SK-N-SH treated with all-trans-retinoic acid at 6 μM for 48 hours (cell line): ENCODE measurements around the gene PSD2.

Experiments used
- ATAC-seq: fragments of 200-7000 bp; cut with Tn5 transposase; 3 replicates; pipeline ENCODE4 v1.9.1; 2020; ENCODE audit warnings: mild to moderate bottlenecking, moderate library complexity
- ARNTL ChIP-seq: fragments of 450-650 bp; formaldehyde crosslinking; IDR thresholded peaks from 2 replicates; pipeline ENCODE4 v1.5.0; 2020; ENCODE audit warnings: low read depth, mild to moderate bottlenecking, moderate library complexity, borderline replicate concordance
- BACH2 ChIP-seq: fragments of 250-450 bp; sonication (Bioruptor Pico); IDR thresholded peaks from 2 replicates; pipeline ENCODE4 v1.9.0; 2021; ENCODE audit warnings: mild to moderate bottlenecking, borderline replicate concordance
- CSDC2 ChIP-seq: fragments of 250-450 bp; sonication (Bioruptor Pico); IDR thresholded peaks from 2 replicates; pipeline ENCODE4 v1.5.0; 2020; ENCODE audit warnings: mild to moderate bottlenecking, moderate library complexity
- ESRRG ChIP-seq: fragments of 250-450 bp; sonication (Bioruptor Pico); IDR thresholded peaks from 2 replicates; pipeline ENCODE4 v1.6.1; 2021; ENCODE audit warnings: mild to moderate bottlenecking
- GLIS3 ChIP-seq: fragments of 250-450 bp; sonication (Bioruptor Pico); IDR thresholded peaks from 2 replicates; pipeline ENCODE4 v1.5.0; 2020; ENCODE audit warnings: mild to moderate bottlenecking, moderate library complexity
- ISL1 ChIP-seq: fragments of 250-450 bp; sonication (Bioruptor Pico); IDR thresholded peaks from 2 replicates; pipeline ENCODE4 v2.1.2; 2022; ENCODE audit warnings: mild to moderate bottlenecking, moderate library complexity
- OSR1 ChIP-seq: fragments of 250-450 bp; sonication (Bioruptor Pico); IDR thresholded peaks from 2 replicates; pipeline ENCODE4 v1.8.0; 2022; ENCODE audit warnings: moderate library complexity, mild to moderate bottlenecking, inconsistent platforms
- PPARA ChIP-seq: fragments of 250-450 bp; sonication (Bioruptor Pico); IDR thresholded peaks from 2 replicates; pipeline ENCODE4 v1.5.0; 2020; ENCODE audit warnings: mild to moderate bottlenecking, borderline replicate concordance
- RARB ChIP-seq: fragments of 250-450 bp; sonication (Bioruptor Pico); IDR thresholded peaks from 2 replicates; pipeline ENCODE4 v1.8.0; 2021; ENCODE audit warnings: mild to moderate bottlenecking, moderate library complexity
- TCF4 ChIP-seq: fragments of 250-450 bp; sonication (Bioruptor Pico); IDR thresholded peaks from 2 replicates; pipeline ENCODE4 v1.8.0; 2021; ENCODE audit warnings: mild to moderate bottlenecking, moderate library complexity, borderline replicate concordance
- TOX ChIP-seq: fragments of 250-450 bp; sonication (Bioruptor Pico); IDR thresholded peaks from 2 replicates; pipeline ENCODE4 v1.8.0; 2021; ENCODE audit warnings: mild to moderate bottlenecking, moderate library complexity, borderline replicate concordance
- ZC3H10 ChIP-seq: fragments of 250-450 bp; sonication (Bioruptor Pico); IDR thresholded peaks from 2 replicates; pipeline ENCODE4 v1.5.1; 2021; ENCODE audit warnings: mild to moderate bottlenecking, moderate library complexity
- ZFP3 ChIP-seq: fragments of 250-450 bp; sonication (Bioruptor Pico); IDR thresholded peaks from 2 replicates; pipeline ENCODE4 v1.5.0; 2020; ENCODE audit warnings: mild to moderate bottlenecking, moderate library complexity
- ZFP30 ChIP-seq: fragments of 450-650 bp; formaldehyde crosslinking; IDR thresholded peaks from 2 replicates; pipeline ENCODE4 v1.5.0; 2022; ENCODE audit warnings: mild to moderate bottlenecking, moderate library complexity
- ZNF565 ChIP-seq: fragments of 450-650 bp; formaldehyde crosslinking; conservative IDR thresholded peaks from 2 replicates; pipeline ENCODE4 v1.5.0; 2020; ENCODE audit warnings: low read depth, mild to moderate bottlenecking, moderate library complexity
- ZNF8 ChIP-seq: fragments of 450-650 bp; formaldehyde crosslinking; IDR thresholded peaks from 2 replicates; pipeline ENCODE4 v1.5.0; 2020; ENCODE audit warnings: mild to moderate bottlenecking, moderate library complexity
- TF ChIP-seq, protein P1 (sequence below): fragments of 250-450 bp; sonication (Bioruptor Pico); IDR thresholded peaks from 2 replicates; pipeline ENCODE4 v1.8.0; 2021; ENCODE audit warnings: low read depth, mild to moderate bottlenecking, moderate library complexity, borderline replicate concordance
- TF ChIP-seq, protein P2 (sequence below): fragments of 250-450 bp; sonication (Bioruptor Pico); IDR thresholded peaks from 2 replicates; pipeline ENCODE4 v1.5.1; 2021; ENCODE audit warnings: mild to moderate bottlenecking, moderate library complexity
- TF ChIP-seq, protein P3 (sequence below): fragments of 250-450 bp; sonication (Bioruptor Pico); IDR thresholded peaks from 2 replicates; pipeline ENCODE4 v1.5.0; 2020; ENCODE audit warnings: mild to moderate bottlenecking, moderate library complexity
- TF ChIP-seq, protein P4 (sequence below): fragments of 250-450 bp; sonication (Bioruptor Pico); IDR thresholded peaks from 2 replicates; pipeline ENCODE4 v1.8.0; 2020; ENCODE audit warnings: mild to moderate bottlenecking, moderate library complexity, borderline replicate concordance
- TF ChIP-seq, protein P5 (sequence below): fragments of 250-450 bp; sonication (Bioruptor Pico); IDR thresholded peaks from 2 replicates; pipeline ENCODE4 v1.5.1; 2020; ENCODE audit warnings: low read depth, mild to moderate bottlenecking, moderate library complexity

The PSD2 gene

DNA sequence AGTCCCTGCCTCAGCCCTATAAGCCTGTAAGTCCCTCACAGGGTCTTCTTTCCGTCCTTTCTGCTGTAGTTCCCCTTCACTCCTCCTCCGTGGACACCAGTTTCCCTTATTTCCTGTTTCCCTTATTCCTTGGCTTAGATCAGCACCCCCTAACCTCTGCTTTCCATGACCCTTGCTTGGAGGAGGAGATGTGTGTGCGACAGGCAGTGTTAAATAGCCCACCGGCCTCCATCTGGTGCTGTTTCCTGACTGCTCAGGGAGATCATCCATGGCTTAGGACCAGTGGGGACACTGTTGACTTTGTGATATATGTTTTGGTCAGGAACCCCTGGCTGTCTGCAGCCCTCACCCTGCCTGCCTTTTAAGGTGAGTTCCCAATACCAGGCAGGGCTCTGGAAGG, 34.1 kb upstream of the PSD2 start:
- no peak for ATAC-seq
- TF ChIP-seq PPARA (CRISPR knock-in tag), result no peak
- no peak for TF ChIP-seq RARB (CRISPR knock-in tag)
- TF ChIP-seq, protein P1, sequence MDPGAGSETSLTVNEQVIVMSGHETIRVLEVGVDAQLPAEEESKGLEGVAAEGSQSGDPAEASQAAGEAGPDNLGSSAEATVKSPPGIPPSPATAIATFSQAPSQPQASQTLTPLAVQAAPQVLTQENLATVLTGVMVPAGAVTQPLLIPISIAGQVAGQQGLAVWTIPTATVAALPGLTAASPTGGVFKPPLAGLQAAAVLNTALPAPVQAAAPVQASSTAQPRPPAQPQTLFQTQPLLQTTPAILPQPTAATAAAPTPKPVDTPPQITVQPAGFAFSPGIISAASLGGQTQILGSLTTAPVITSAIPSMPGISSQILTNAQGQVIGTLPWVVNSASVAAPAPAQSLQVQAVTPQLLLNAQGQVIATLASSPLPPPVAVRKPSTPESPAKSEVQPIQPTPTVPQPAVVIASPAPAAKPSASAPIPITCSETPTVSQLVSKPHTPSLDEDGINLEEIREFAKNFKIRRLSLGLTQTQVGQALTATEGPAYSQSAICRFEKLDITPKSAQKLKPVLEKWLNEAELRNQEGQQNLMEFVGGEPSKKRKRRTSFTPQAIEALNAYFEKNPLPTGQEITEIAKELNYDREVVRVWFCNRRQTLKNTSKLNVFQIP, result no peak
- TF ChIP-seq OSR1 (CRISPR knock-in tag), result no peak
- TF ChIP-seq ZNF565 (CRISPR knock-in tag), result no peak
- TF ChIP-seq, protein P2, sequence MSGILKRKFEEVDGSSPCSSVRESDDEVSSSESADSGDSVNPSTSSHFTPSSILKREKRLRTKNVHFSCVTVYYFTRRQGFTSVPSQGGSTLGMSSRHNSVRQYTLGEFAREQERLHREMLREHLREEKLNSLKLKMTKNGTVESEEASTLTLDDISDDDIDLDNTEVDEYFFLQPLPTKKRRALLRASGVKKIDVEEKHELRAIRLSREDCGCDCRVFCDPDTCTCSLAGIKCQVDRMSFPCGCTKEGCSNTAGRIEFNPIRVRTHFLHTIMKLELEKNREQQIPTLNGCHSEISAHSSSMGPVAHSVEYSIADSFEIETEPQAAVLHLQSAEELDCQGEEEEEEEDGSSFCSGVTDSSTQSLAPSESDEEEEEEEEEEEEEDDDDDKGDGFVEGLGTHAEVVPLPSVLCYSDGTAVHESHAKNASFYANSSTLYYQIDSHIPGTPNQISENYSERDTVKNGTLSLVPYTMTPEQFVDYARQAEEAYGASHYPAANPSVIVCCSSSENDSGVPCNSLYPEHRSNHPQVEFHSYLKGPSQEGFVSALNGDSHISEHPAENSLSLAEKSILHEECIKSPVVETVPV, result no peak
- TF ChIP-seq ISL1 (CRISPR knock-in tag), result no peak
- no peak for TF ChIP-seq TOX (CRISPR knock-in tag)
- TF ChIP-seq ZNF8 (CRISPR knock-in tag), result no peak
- no peak for TF ChIP-seq TCF4 (CRISPR knock-in tag)
- TF ChIP-seq, protein P3, sequence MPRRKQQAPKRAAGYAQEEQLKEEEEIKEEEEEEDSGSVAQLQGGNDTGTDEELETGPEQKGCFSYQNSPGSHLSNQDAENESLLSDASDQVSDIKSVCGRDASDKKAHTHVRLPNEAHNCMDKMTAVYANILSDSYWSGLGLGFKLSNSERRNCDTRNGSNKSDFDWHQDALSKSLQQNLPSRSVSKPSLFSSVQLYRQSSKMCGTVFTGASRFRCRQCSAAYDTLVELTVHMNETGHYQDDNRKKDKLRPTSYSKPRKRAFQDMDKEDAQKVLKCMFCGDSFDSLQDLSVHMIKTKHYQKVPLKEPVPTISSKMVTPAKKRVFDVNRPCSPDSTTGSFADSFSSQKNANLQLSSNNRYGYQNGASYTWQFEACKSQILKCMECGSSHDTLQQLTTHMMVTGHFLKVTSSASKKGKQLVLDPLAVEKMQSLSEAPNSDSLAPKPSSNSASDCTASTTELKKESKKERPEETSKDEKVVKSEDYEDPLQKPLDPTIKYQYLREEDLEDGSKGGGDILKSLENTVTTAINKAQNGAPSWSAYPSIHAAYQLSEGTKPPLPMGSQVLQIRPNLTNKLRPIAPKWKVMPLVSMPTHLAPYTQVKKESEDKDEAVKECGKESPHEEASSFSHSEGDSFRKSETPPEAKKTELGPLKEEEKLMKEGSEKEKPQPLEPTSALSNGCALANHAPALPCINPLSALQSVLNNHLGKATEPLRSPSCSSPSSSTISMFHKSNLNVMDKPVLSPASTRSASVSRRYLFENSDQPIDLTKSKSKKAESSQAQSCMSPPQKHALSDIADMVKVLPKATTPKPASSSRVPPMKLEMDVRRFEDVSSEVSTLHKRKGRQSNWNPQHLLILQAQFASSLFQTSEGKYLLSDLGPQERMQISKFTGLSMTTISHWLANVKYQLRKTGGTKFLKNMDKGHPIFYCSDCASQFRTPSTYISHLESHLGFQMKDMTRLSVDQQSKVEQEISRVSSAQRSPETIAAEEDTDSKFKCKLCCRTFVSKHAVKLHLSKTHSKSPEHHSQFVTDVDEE (CRISPR knock-in tag), result no peak
- TF ChIP-seq CSDC2, result no peak
- TF ChIP-seq, protein P4, sequence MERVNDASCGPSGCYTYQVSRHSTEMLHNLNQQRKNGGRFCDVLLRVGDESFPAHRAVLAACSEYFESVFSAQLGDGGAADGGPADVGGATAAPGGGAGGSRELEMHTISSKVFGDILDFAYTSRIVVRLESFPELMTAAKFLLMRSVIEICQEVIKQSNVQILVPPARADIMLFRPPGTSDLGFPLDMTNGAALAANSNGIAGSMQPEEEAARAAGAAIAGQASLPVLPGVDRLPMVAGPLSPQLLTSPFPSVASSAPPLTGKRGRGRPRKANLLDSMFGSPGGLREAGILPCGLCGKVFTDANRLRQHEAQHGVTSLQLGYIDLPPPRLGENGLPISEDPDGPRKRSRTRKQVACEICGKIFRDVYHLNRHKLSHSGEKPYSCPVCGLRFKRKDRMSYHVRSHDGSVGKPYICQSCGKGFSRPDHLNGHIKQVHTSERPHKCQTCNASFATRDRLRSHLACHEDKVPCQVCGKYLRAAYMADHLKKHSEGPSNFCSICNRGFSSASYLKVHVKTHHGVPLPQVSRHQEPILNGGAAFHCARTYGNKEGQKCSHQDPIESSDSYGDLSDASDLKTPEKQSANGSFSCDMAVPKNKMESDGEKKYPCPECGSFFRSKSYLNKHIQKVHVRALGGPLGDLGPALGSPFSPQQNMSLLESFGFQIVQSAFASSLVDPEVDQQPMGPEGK, result no peak
- no peak for TF ChIP-seq ZFP3 (CRISPR knock-in tag)
- TF ChIP-seq ESRRG (CRISPR knock-in tag), result no peak
- TF ChIP-seq ZC3H10 (CRISPR knock-in tag), result no peak
- TF ChIP-seq ARNTL (CRISPR knock-in tag), result no peak

DNA sequence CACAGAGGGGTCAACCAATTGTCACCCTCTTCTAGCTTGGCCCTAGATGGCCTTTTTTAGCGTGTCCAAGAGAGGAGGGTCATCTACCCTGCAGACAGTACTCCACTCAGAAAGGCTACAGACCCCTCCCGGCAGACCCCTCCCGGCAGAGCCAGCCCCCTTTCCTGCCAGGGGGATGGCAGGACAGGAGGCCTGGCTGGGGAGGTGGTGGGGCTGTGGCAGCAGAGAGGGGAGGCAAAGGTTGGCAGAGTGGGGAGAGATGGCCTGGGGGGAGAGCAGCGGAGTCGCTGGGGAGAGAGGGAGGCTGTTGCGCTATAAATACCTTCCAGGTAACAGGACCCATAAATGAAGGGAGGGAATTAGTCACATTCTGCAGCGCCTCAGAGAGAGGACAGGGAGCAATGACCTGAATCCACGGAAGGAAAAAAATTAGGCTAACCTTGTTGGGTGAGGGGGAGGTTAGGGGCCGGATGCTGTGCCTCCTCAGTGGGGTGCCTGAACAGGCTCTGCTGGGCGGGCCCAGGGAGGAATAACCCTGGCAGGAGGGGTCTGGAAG, 32.9 kb upstream of the PSD2 start:
- TF ChIP-seq ZNF565 (CRISPR knock-in tag) (no peak), TCF4 (CRISPR knock-in tag) (no peak), PPARA (CRISPR knock-in tag) (no peak), CSDC2 (no peak), RARB (CRISPR knock-in tag) (no peak), ZFP30 (CRISPR knock-in tag) (no peak), GLIS3 (CRISPR knock-in tag) (no peak), ISL1 (CRISPR knock-in tag) (no peak), OSR1 (CRISPR knock-in tag) (no peak), TOX (CRISPR knock-in tag) (no peak), BACH2 (CRISPR knock-in tag) (no peak), ZNF8 (CRISPR knock-in tag) (no peak)
- TF ChIP-seq, protein P5, sequence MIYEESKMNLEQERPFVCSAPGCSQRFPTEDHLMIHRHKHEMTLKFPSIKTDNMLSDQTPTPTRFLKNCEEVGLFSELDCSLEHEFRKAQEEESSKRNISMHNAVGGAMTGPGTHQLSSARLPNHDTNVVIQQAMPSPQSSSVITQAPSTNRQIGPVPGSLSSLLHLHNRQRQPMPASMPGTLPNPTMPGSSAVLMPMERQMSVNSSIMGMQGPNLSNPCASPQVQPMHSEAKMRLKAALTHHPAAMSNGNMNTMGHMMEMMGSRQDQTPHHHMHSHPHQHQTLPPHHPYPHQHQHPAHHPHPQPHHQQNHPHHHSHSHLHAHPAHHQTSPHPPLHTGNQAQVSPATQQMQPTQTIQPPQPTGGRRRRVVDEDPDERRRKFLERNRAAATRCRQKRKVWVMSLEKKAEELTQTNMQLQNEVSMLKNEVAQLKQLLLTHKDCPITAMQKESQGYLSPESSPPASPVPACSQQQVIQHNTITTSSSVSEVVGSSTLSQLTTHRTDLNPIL (CRISPR knock-in tag), result no peak
- TF ChIP-seq, protein P4, result no peak
- no peak for ATAC-seq
